Right lobe of liver (tissue), 6 donors: ENCODE measurements around the gene DRG1. TPM values are rescaled to one million over a fixed set of nuclear protein-coding genes. Genes with fewer than 3 reads are reported as not detected.
"Not testable (repeated sequence)": the region's sequence is repeated elsewhere in the genome, so short reads cannot be mapped to it uniquely, and the experiment has no call there.

Source experiments
- ATAC-seq, 4 donors: fragments of 200-7000 bp; cut with Tn5 transposase; one replicate each; pipeline ENCODE4 v1.9.1; 2020; ENCODE audit warnings: mild to moderate bottlenecking in 4 of 4, moderate library complexity in 4 of 4
- DNase-seq, 3 donors: peaks; one replicate each; pipeline ENCODE4 v3.0.0-alpha.2; 2020
- H3K27ac ChIP-seq, 3 donors: fragments of 200-600 bp; one replicate each; pipeline ENCODE4 v1.8.0; 2022
- H3K27me3 ChIP-seq, 2 donors: fragments of 200-600 bp; one replicate each; pipeline ENCODE4 v1.8.0; 2022
- H3K36me3 ChIP-seq, 4 donors: fragments of 200-600 bp; sonication (generic) in 1 of 4; one replicate each; pipeline versions ENCODE4 v1.5.1 to v1.8.0; 2017 to 2022; ENCODE audit warnings: control low read depth in 1 of 4
- H3K4me1 ChIP-seq, 4 donors: fragments of 200-600 bp; sonication (generic) in 1 of 4; one replicate each; pipeline versions ENCODE4 v1.5.1 to v1.8.0; 2017 to 2022; ENCODE audit warnings: control low read depth in 1 of 4
- H3K4me3 ChIP-seq, 3 donors: fragments of 200-600 bp; one replicate each; pipeline ENCODE4 v1.8.0; 2022
- H3K9me3 ChIP-seq, 4 donors: fragments of 200-600 bp; sonication (generic) in 1 of 4; one replicate each; pipeline versions ENCODE4 v1.5.1 to v1.8.0; 2017 to 2022; ENCODE audit warnings: control low read depth in 1 of 4
- CTCF ChIP-seq, 4 donors: fragments of 200-600 bp in 3 of 4; fragments of 450-650 bp in 1 of 4; IDR thresholded peaks; one replicate each; pipeline versions ENCODE4 v1.5.1 to v1.8.0; 2016 to 2022; ENCODE audit warnings: antibody characterized with exemption in 4 of 4, mild to moderate bottlenecking in 2 of 4
- POLR2A ChIP-seq: fragments of 450-650 bp; IDR thresholded peaks from one replicate; pipeline ENCODE4 v1.6.1; 2017; ENCODE audit warnings: antibody characterized with exemption, mild to moderate bottlenecking
- WGBS: methylation state at CpG from one replicate; pipeline ENCODE4 v1.1.6; 2018; ENCODE audit warnings: low coverage, low lambda C conversion rate; ENCODE audit not compliant: insufficient coverage; ENCODE audit errors: missing lambda C conversion rate; 5-methylcytosine and 5-hydroxymethylcytosine counted together
- intact Hi-C, 2 donors: fragments of 100-400 bp; cut with DNase I; formaldehyde crosslinking; loops; one replicate each; pipeline versions ENCODE4 v1.11.2 to v1.14.1; 2022
- small RNA-seq, 2 experiments: library from RNA; depleted of rRNA; stranded (forward); fragments of <200 nt; gene quantifications; one replicate each; pipeline ENCODE3, GENCODE V24; 2016
- total RNA-seq, 6 experiments: library from RNA; depleted of rRNA in 2 of 6; stranded (reverse); fragments of >200 nt in 2 of 6; fragmentation: NEBNext Ultra II Directional in 3 of 6; extraction: Animal tissue kit (Norgen Biotek cat#: 25700) in 3 of 6; gene quantifications; one replicate each; pipeline versions ENCODE4 v1.1.0 to v1.2.4, GENCODE V29; 2016 to 2023
- donor health status: DM: no; HTN: yes; CAD: no.
- donor health status: DM: no; HTN: no; CAD: no.
- donor health status: DM: no; HTN: no; CAD: no.
- donor health status: DM: no; HTN: yes; CAD: no.
- donor health status: DM: no; HTN: yes; CAD: no.

Gene DRG1
- total RNA-seq, 6 experiments from 2014 or later: 24.2 to 34.7 (median 26.5) TPM

- Histone ChIP-seq H3K27ac (no peak overlapping the region), H3K4me1 (no peaks in the 10 kb centered on the region), H3K27me3 (no peaks in the 10 kb centered on the region), H3K9me3 (no peaks in the 10 kb centered on the region), H3K36me3 (peaks cover 0 to 16% (median 3%) of the 10 kb centered on the region in 4 donors), H3K4me3 (no peak overlapping the region)
- DNase-seq: no peak
- intact Hi-C loops: no loop called here
- TF ChIP-seq CTCF (IDR thresholded peaks at IDR 0.05): no peak
- WGBS: 97% methylated on average over 2 of the region's 2 CpGs
- no peak for ATAC-seq
These were observed 75.3 kb downstream of the DRG1 start for GRCh38 chr22:31474743-31475142.

GRCh38 chr22:31475800-31476199 lies 76.4 kb downstream of the DRG1 start:
- no peak for DNase-seq
- Histone ChIP-seq H3K4me1 (no peaks in the 10 kb centered on the region), H3K4me3 (no peak overlapping the region), H3K9me3 (no peaks in the 10 kb centered on the region), H3K27ac (no peak overlapping the region), H3K36me3 (peaks cover 0 to 19% (median 3%) of the 10 kb centered on the region in 4 donors), H3K27me3 (no peaks in the 10 kb centered on the region)
- intact Hi-C loops: no loop called here
- ATAC-seq: no peak
- WGBS: 95% methylated on average over 3 of the region's 3 CpGs
- TF ChIP-seq CTCF (IDR thresholded peaks at IDR 0.05) (no peak), POLR2A (no peak)

- H3K4me3 ChIP-seq: no peak overlapping the region
- DNase-seq: no peak
- ATAC-seq: no peak
- no peak overlapping the region for H3K27ac ChIP-seq
- H3K27me3 ChIP-seq: no peaks in the 10 kb centered on the region
- TF ChIP-seq CTCF (IDR thresholded peaks at IDR 0.05) (no peak), POLR2A (no peak)
- WGBS: 86% methylated on average over 4 of the region's 4 CpGs
- H3K36me3 ChIP-seq: peaks cover 0 to 23% (median 5%) of the 10 kb centered on the region in 4 donors
- no peaks in the 10 kb centered on the region for H3K9me3 ChIP-seq
- intact Hi-C loops: no loop called here
- H3K4me1 ChIP-seq: no peaks in the 10 kb centered on the region
These were observed 77.9 kb downstream of the DRG1 start for GRCh38 chr22:31477329-31477728.

- Histone ChIP-seq H3K27me3 (no peaks in the 10 kb centered on the region), H3K27ac (no peak overlapping the region), H3K36me3 (peaks cover 0 to 47% (median 6%) of the 10 kb centered on the region in 4 donors)
These were observed 81.7 kb downstream of the DRG1 start for GRCh38 chr22:31481129-31481528.

GRCh38 chr22:31482470-31482869 lies 83.1 kb downstream of the DRG1 start:
- H3K36me3 ChIP-seq: peaks cover 0 to 57% (median 5%) of the 10 kb centered on the region in 4 donors
- H3K27ac ChIP-seq, H3K27me3 ChIP-seq, H3K9me3 ChIP-seq, H3K4me1 ChIP-seq, H3K4me3 ChIP-seq, intact Hi-C loops, DNase-seq: not testable (repeated sequence)
- ATAC-seq: peak in 2 of 4 donors; percentile 25 to 54
- 46% methylated on average over 7 of the region's 8 CpGs for WGBS

More at GRCh38 chr22:31481129-31481528, 81.7 kb downstream of the DRG1 start:
- TF ChIP-seq CTCF (IDR thresholded peaks at IDR 0.05): no peak
- TF ChIP-seq POLR2A: no peak
- ATAC-seq (no peak), DNase-seq (no peak)
- Histone ChIP-seq H3K4me3 (no peak overlapping the region), H3K9me3 (no peaks in the 10 kb centered on the region), H3K4me1 (no peaks in the 10 kb centered on the region)
- intact Hi-C loops: no loop called here
- 95% methylated on average over 2 of the region's 3 CpGs for WGBS

Small RNA genes lying within 50 kb of the gene (small RNA-seq; reads per million reads assigned to genes)
- 0 to 0.19 reads per million in 2 experiments for gene RNU6-28P
- gene RNU6-338P: 0 reads per million in 2 experiments

Other genes with a start within 250 kb of the DRG1 start
- 10 to 100 TPM; 28.7 to 40.8 (median 37.4) TPM for gene RNF185, start 239.4 kb upstream of the DRG1 start, total RNA-seq
- gene LIMK2, start 187.3 kb upstream of the DRG1 start, total RNA-seq: 10 to 100 TPM in 4 of 6 experiments, 1 to 10 TPM in 2; 6.3 to 47.9 (median 19.6) TPM
- 1 to 10 TPM; 1.3 to 6.6 (median 5.6) TPM for gene PIK3IP1, start 107.1 kb upstream of the DRG1 start, total RNA-seq
- 10 to 100 TPM in 4 of 6 experiments, 1 to 10 TPM in 2; 7.4 to 18.8 (median 11.5) TPM for gene PATZ1, start 53.3 kb upstream of the DRG1 start, total RNA-seq
- gene EIF4ENIF1, start 90.2 kb downstream of the DRG1 start, total RNA-seq: 10 to 100 TPM in 2 of 6 experiments, 1 to 10 TPM in 4; 4.2 to 11.9 (median 8.3) TPM
- gene SFI1, start 96.9 kb downstream of the DRG1 start, total RNA-seq: 10 to 100 TPM in 2 of 6 experiments, 1 to 10 TPM in 4; 7.0 to 14.0 (median 8.7) TPM